DMS53 treated with DMSO at 0.1 percent for 48 hours (cell line): ENCODE data around the gene EML4.

Experiments used
- DNase-seq: peaks from one replicate; lab custom pipeline; 2025; ENCODE audit not compliant: unreplicated experiment; lab: John Stamatoyannopoulos, UW

EML4 gene

GRCh38 chr2:42192652-42193566 is 23.8 kb downstream of the EML4 start:
- DNase-seq: no peak

- DNase-seq: no peak
Measured at GRCh38 chr2:42193722-42194187, 24.6 kb downstream of the EML4 start.

GRCh38 chr2:42194428-42194827 is 25.3 kb downstream of the EML4 start:
- DNase-seq: no peak

GRCh38 chr2:42195559-42195958 is 26.4 kb downstream of the EML4 start:
- DNase-seq: peak; percentile 78

GRCh38 chr2:42196070-42196402 is 26.9 kb downstream of the EML4 start:
- no peak for DNase-seq

GRCh38 chr2:42196403-42197267 is 27.5 kb downstream of the EML4 start:
- DNase-seq: peak; percentile 83

GRCh38 chr2:42197792-42198191 is 28.6 kb downstream of the EML4 start:
- DNase-seq: no peak

- no peak for DNase-seq
Measured at GRCh38 chr2:42198466-42198865, 29.3 kb downstream of the EML4 start.

- DNase-seq: no peak
Measured at GRCh38 chr2:42199002-42199401, 29.8 kb downstream of the EML4 start.

- DNase-seq: no peak
Measured at GRCh38 chr2:42199626-42200025, 30.5 kb downstream of the EML4 start.

GRCh38 chr2:42200926-42201855 is 32.0 kb downstream of the EML4 start:
- DNase-seq: no peak

GRCh38 chr2:42202634-42203008 is 33.5 kb downstream of the EML4 start:
- no peak for DNase-seq

- DNase-seq: no peak
Measured at GRCh38 chr2:42203792-42204191, 34.6 kb downstream of the EML4 start.

GRCh38 chr2:42205337-42205736 is 36.2 kb downstream of the EML4 start:
- DNase-seq: no peak

GRCh38 chr2:42207826-42208225 is 38.7 kb downstream of the EML4 start:
- no peak for DNase-seq

- no peak for DNase-seq
Measured at GRCh38 chr2:42210203-42210602, 41.0 kb downstream of the EML4 start.

- no peak for DNase-seq
Measured at GRCh38 chr2:42211291-42211690, 42.1 kb downstream of the EML4 start.

GRCh38 chr2:42214669-42215068 is 45.5 kb downstream of the EML4 start:
- no peak for DNase-seq

- peak; percentile 20 for DNase-seq
Measured at GRCh38 chr2:42216694-42217093, 47.5 kb downstream of the EML4 start.

GRCh38 chr2:42217307-42217706 is 48.2 kb downstream of the EML4 start:
- DNase-seq: no peak

- no peak for DNase-seq
Measured at GRCh38 chr2:42217914-42218313, 48.8 kb downstream of the EML4 start.
